GM21390 (cell line): ENCODE results near the gene HBZ.
"Not testable (repeated sequence)": the region's sequence is repeated elsewhere in the genome, so short reads cannot be mapped to it uniquely, and the experiment has no call there.

Source experiments
- ATAC-seq: cut with Tn5 transposase; IDR thresholded peaks from one replicate; pipeline ENCODE4 v1.9.1; 2021; ENCODE audit not compliant: unreplicated experiment

HBZ gene

GRCh38 chr16:177981-178667, 25.7 kb downstream of the HBZ start:
- no peak for ATAC-seq

- ATAC-seq = no peak
These were observed 26.2 kb downstream of the HBZ start for GRCh38 chr16:178668-179015.

GRCh38 chr16:179211-180092, 27.0 kb downstream of the HBZ start:
- ATAC-seq = no peak

- no peak for ATAC-seq
These were observed 27.7 kb downstream of the HBZ start, which contains the start of gene HBQ1 for GRCh38 chr16:180101-180675. HBQ1 (plus strand) TSS chr16:180459; CDS start chr16:180487, 28 bp downstream.

GRCh38 chr16:180681-181564, 28.5 kb downstream of the HBZ start:
- ATAC-seq = no peak

- no peak for ATAC-seq
These were observed 29.1 kb downstream of the HBZ start for GRCh38 chr16:181565-182021.

- ATAC-seq = no peak
These were observed 30.6 kb downstream of the HBZ start for GRCh38 chr16:183005-183404.

- no peak for ATAC-seq
These were observed 32.8 kb downstream of the HBZ start for GRCh38 chr16:185213-185612.

- ATAC-seq = no peak
These were observed 33.2 kb downstream of the HBZ start for GRCh38 chr16:185691-186090.

GRCh38 chr16:187330-187729, 34.9 kb downstream of the HBZ start:
- no peak for ATAC-seq

GRCh38 chr16:188674-189073, 36.2 kb downstream of the HBZ start:
- no peak for ATAC-seq

- no peak for ATAC-seq
These were observed 37.3 kb downstream of the HBZ start for GRCh38 chr16:189604-190186.

GRCh38 chr16:191831-192230, 39.4 kb downstream of the HBZ start:
- no peak for ATAC-seq

GRCh38 chr16:192686-193085, 40.2 kb downstream of the HBZ start:
- ATAC-seq = no peak

- ATAC-seq = no peak
These were observed 41.0 kb downstream of the HBZ start for GRCh38 chr16:193441-193840.

- no peak for ATAC-seq
These were observed 42.1 kb downstream of the HBZ start for GRCh38 chr16:194516-194915.

GRCh38 chr16:200388-200787, 47.9 kb downstream of the HBZ start:
- ATAC-seq = no peak

GRCh38 chr16:203246-203645, 50.8 kb downstream of the HBZ start:
- no peak for ATAC-seq

- not testable (repeated sequence) for ATAC-seq
These were observed 51.6 kb downstream of the HBZ start for GRCh38 chr16:204046-204445.
